GM19043 (cell line): ENCODE data around the gene SIM1.
"Not testable (repeated sequence)": the region's sequence is repeated elsewhere in the genome, so short reads cannot be mapped to it uniquely, and the experiment has no call there.

ENCODE experiments used
- ATAC-seq: cut with Tn5 transposase; IDR thresholded peaks from one replicate; pipeline ENCODE4 v1.9.1; 2021; ENCODE audit warnings: low read depth; ENCODE audit not compliant: unreplicated experiment

The SIM1 gene

GRCh38 chr6:100371591-100371990, 93.1 kb downstream of the SIM1 start:
- no peak for ATAC-seq

- no peak for ATAC-seq
These were observed 94.5 kb downstream of the SIM1 start for GRCh38 chr6:100370265-100370664.

GRCh38 chr6:100366419-100366818, 98.3 kb downstream of the SIM1 start:
- no peak for ATAC-seq

- ATAC-seq: no peak
These were observed 101.1 kb downstream of the SIM1 start for GRCh38 chr6:100363651-100364050.

GRCh38 chr6:100354736-100355641, 109.7 kb downstream of the SIM1 start:
- not testable (repeated sequence) for ATAC-seq

DNA sequence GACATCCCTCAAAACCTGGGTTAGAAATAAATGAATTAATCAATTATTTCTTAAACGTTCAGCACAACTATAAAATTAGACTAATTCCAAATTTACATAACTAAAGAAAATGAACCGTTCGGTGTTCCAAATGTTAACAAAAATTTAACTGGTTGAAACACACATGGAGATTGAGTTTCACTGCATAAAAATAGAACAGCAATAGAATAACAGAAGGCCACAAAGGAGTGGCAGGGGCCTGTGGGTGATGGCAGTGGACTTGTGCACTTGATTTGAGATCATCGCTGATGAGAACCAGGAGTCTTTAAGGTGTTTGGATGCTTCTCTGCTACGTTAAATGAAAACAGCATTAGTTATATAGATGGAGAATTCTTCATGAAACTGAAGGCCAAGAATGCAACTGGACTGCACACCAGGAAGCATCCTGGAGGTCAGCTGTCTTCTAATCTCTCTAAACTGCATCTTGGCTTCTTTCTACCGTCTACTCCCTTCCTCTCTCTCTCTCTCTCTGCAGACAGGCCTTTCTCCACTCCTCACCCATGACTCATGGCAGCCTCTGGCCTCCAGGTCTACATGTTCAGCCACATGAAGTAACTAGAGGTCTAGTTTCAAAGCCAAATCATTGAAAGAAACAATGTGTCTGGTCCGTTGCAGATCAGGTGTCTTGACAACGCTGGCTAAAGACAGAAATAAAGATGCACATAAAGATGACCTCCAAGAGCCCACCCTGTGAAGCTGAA, 111.3 kb downstream of the SIM1 start:
- no peak for ATAC-seq

DNA sequence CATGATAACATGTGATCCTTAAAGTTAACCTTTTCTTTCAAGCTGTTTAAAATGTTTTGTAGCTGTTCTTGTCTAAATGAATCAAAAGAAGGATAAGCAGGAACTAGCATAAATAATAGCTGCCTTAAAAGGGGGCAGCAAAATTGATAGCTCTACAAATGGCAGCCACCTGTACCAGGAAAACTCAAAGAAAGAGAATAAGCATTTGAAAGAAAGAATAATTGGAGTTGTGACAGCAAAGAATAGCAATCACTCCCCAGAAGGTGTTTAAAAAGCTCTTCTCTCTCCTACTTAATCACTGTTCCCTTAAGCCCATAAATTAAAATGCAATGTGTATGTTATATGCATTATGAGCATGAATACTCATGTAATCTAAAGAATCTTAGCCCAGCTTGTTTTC, 114.6 kb downstream of the SIM1 start:
- no peak for ATAC-seq

GRCh38 chr6:100349366-100349765, 115.4 kb downstream of the SIM1 start:
- no peak for ATAC-seq

- no peak for ATAC-seq
These were observed 116.7 kb downstream of the SIM1 start for GRCh38 chr6:100347901-100348550.

GRCh38 chr6:100346828-100347227, 117.9 kb downstream of the SIM1 start:
- ATAC-seq: no peak

DNA sequence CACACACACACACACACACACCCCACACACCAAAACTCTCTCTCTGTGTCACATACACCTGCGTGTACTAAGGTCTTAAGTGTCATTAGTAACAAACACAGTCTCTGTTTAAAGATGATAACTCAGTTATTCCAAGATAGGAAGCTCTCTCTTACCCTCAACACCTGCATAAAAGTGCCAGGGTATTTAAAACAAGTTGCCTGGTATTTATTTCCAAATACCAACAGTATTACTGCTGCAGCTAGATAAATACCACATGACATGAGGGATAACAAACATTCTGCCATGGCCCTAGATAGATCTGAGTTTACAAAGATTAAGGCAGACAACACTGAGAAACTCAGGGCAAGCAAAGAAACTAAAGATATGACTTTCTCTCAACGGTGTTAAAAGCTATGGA, 118.5 kb downstream of the SIM1 start:
- no peak for ATAC-seq

DNA sequence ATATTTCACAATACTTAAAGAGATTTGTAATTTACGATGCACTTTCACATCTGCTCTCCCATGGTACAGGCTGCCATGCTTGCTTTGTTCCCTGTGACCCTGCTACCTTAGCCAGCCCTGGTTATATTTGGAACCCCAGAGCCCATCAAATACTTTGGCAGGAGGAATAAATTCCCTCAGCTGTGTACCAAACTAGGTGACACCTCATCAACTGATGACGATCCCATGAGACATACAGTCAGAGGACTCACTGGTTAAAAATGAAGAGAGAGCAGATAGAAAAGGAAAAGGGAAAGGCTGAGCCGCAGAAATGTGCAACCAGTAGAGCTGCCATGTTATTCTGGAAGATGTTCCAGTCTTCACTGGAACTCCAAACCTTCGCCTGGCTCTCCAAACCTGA, 120.0 kb downstream of the SIM1 start:
- no peak for ATAC-seq

GRCh38 chr6:100344321-100344720, 120.4 kb downstream of the SIM1 start:
- no peak for ATAC-seq

DNA sequence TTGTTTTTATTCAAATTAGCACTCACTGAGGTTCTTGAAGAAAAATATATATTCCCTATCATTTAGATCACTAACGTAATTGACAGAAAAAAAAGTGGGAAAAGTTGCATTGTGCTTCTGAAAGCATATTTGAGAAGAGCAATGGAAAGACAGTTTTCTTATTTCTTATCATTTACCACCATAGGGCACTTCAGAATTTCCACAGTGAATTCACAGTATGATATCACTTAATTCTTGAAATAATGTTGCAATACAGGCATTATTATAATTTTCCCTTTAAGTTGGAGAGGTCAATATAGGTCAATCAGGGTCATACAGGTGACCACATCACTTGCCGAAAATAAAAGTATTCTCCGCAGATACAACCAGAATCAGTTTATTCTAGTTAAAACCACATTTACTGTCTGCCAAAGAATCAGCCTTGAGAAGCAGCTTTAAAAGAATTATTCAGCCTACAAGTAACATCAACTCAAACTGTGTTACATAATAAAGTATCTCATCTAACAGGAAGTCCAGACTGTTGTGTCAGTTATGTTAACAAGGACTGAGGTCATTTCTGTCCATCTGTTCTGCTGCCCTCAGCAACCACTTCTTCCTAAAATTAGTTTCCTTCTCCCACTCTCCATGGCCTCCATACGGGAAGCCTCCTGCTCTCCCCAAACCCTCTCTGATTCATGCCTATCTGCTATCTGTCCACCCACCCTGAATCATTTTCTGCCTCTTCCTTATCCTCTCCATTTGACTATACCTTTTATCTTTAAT, 121.2 kb downstream of the SIM1 start:
- ATAC-seq: no peak

GRCh38 chr6:100342830-100343229, 121.9 kb downstream of the SIM1 start:
- ATAC-seq: no peak

GRCh38 chr6:100339574-100340255, 125.0 kb downstream of the SIM1 start:
- ATAC-seq: no peak

- no peak for ATAC-seq
These were observed 126.6 kb downstream of the SIM1 start for GRCh38 chr6:100338090-100338489.

- ATAC-seq: no peak
These were observed 127.8 kb downstream of the SIM1 start for GRCh38 chr6:100336876-100337275.

- no peak for ATAC-seq
These were observed 128.7 kb downstream of the SIM1 start for GRCh38 chr6:100335991-100336390.
